DLD1 (cell line): ENCODE measurements around the gene RNF26.

Source experiments
- in situ Hi-C: cut with HindIII; loops from 2 replicates; pipeline ENCODE4 v1.10.0; 2017; ENCODE audit warnings: low sequenced_read_pairs

Gene RNF26

GRCh38 chr11:119335655-119336543 lies 1.6 kb downstream of the RNF26 start:
- in situ Hi-C loops = no loop called here

- in situ Hi-C loops = no loop called here
Measured at GRCh38 chr11:119336744-119337469, 2.6 kb downstream of the RNF26 start.

- in situ Hi-C loops = no loop called here
Measured at GRCh38 chr11:119337581-119338317, 3.4 kb downstream of the RNF26 start.

- in situ Hi-C loops = no loop called here
Measured at GRCh38 chr11:119338318-119338890, 4.1 kb downstream of the RNF26 start.

- in situ Hi-C loops = no loop called here
Measured at GRCh38 chr11:119338965-119339588, 4.8 kb downstream of the RNF26 start.

- in situ Hi-C loops = no loop called here
Measured at GRCh38 chr11:119339589-119340334, 5.4 kb downstream of the RNF26 start.

- in situ Hi-C loops = no loop called here
Measured at GRCh38 chr11:119340335-119341221, 6.3 kb downstream of the RNF26 start, which contains the start of gene C1QTNF5. C1QTNF5 (minus strand) TSS chr11:119340883; CDS start chr11:119340397, 486 bp downstream.

GRCh38 chr11:119341222-119342022 lies 7.1 kb downstream of the RNF26 start:
- in situ Hi-C loops = no loop called here

GRCh38 chr11:119342023-119342300 lies 7.6 kb downstream of the RNF26 start:
- in situ Hi-C loops = no loop called here

- in situ Hi-C loops = no loop called here
Measured at GRCh38 chr11:119342362-119343130, 8.2 kb downstream of the RNF26 start.

- in situ Hi-C loops = no loop called here
Measured at GRCh38 chr11:119343726-119344125, 9.4 kb downstream of the RNF26 start.

- in situ Hi-C loops = no loop called here
Measured at GRCh38 chr11:119344291-119345010, 10.1 kb downstream of the RNF26 start.

GRCh38 chr11:119345685-119346084 lies 11.4 kb downstream of the RNF26 start:
- in situ Hi-C loops = no loop called here

- in situ Hi-C loops = no loop called here
Measured at GRCh38 chr11:119346605-119347004, 12.3 kb downstream of the RNF26 start, which contains the start of gene MFRP. MFRP (minus strand) TSS chr11:119346705; CDS start chr11:119346513, 192 bp downstream.

GRCh38 chr11:119347242-119347641 lies 12.9 kb downstream of the RNF26 start:
- in situ Hi-C loops = no loop called here

- in situ Hi-C loops = no loop called here
Measured at GRCh38 chr11:119347940-119348605, 13.7 kb downstream of the RNF26 start.
